ENCODE data around the gene SRD5A2.

DNA sequence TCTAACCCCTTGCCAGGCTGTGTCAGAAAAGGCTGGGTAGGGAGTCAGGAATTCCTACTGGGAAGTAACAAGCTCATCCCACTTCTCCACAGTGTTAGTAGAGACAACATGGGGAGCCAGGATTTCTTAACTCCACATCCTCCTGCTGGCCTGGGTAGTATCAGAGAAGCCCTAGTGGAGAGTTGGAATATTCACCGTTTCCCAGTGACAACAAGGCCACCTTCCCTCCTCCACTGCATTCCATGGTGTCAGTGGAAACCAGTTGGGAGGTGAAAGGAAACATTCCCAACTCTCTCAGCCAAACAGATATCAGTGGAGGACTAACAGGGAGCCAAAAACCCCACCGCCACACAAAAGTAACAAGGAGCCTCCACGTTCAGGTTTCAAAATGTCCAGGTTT is 41.2 kb downstream of the SRD5A2 start:
- no peak for TF ChIP-seq FOXM1 (IDR thresholded peaks at IDR 0.05; ENCODE audit: borderline replicate concordance, low read depth)
- TF ChIP-seq RAD21 (IDR thresholded peaks at IDR 0.05; ENCODE audit: low read depth), result no peak
- TF ChIP-seq, protein P1, sequence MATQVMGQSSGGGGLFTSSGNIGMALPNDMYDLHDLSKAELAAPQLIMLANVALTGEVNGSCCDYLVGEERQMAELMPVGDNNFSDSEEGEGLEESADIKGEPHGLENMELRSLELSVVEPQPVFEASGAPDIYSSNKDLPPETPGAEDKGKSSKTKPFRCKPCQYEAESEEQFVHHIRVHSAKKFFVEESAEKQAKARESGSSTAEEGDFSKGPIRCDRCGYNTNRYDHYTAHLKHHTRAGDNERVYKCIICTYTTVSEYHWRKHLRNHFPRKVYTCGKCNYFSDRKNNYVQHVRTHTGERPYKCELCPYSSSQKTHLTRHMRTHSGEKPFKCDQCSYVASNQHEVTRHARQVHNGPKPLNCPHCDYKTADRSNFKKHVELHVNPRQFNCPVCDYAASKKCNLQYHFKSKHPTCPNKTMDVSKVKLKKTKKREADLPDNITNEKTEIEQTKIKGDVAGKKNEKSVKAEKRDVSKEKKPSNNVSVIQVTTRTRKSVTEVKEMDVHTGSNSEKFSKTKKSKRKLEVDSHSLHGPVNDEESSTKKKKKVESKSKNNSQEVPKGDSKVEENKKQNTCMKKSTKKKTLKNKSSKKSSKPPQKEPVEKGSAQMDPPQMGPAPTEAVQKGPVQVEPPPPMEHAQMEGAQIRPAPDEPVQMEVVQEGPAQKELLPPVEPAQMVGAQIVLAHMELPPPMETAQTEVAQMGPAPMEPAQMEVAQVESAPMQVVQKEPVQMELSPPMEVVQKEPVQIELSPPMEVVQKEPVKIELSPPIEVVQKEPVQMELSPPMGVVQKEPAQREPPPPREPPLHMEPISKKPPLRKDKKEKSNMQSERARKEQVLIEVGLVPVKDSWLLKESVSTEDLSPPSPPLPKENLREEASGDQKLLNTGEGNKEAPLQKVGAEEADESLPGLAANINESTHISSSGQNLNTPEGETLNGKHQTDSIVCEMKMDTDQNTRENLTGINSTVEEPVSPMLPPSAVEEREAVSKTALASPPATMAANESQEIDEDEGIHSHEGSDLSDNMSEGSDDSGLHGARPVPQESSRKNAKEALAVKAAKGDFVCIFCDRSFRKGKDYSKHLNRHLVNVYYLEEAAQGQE (IDR thresholded peaks at IDR 0.05; ENCODE audit: low read depth), result no peak

Data from Ishikawa (cell line).